ENCODE data around the gene FBXL17.

Gene FBXL17

GRCh38 chr5:108340131-108340530 lies 41.8 kb downstream of the FBXL17 start:
- FAIRE-seq (no peak), DNase-seq (ENCODE audit: insufficient read length, low spot score) (no peak)
- no peak for TF ChIP-seq CTCF (IDR thresholded peaks at IDR 0.05; ENCODE audit: insufficient read depth, missing control alignments)

- TF ChIP-seq CTCF (IDR thresholded peaks at IDR 0.05; ENCODE audit: insufficient read depth, missing control alignments): no peak
- FAIRE-seq: no peak
- DNase-seq (ENCODE audit: insufficient read length, low spot score): no peak
These were observed 42.7 kb downstream of the FBXL17 start for GRCh38 chr5:108339220-108339619.

- no peak for TF ChIP-seq CTCF (IDR thresholded peaks at IDR 0.05; ENCODE audit: insufficient read depth, missing control alignments)
- DNase-seq (ENCODE audit: insufficient read length, low spot score) (no peak), FAIRE-seq (no peak)
These were observed 47.7 kb downstream of the FBXL17 start for GRCh38 chr5:108334225-108334624.

- TF ChIP-seq CTCF (IDR thresholded peaks at IDR 0.05; ENCODE audit: insufficient read depth, missing control alignments): no peak
- DNase-seq (ENCODE audit: insufficient read length, low spot score) (no peak), FAIRE-seq (peak; percentile 55)
These were observed 54.9 kb downstream of the FBXL17 start for GRCh38 chr5:108326982-108327381.

GRCh38 chr5:108324886-108325285 lies 57.0 kb downstream of the FBXL17 start:
- TF ChIP-seq CTCF (IDR thresholded peaks at IDR 0.05; ENCODE audit: insufficient read depth, missing control alignments): no peak
- DNase-seq (ENCODE audit: insufficient read length, low spot score) (no peak), FAIRE-seq (no peak)

GRCh38 chr5:108321341-108321740 lies 60.6 kb downstream of the FBXL17 start:
- no peak for TF ChIP-seq CTCF (IDR thresholded peaks at IDR 0.05; ENCODE audit: insufficient read depth, missing control alignments)
- DNase-seq (ENCODE audit: insufficient read length, low spot score): no peak
- no peak for FAIRE-seq

GRCh38 chr5:108320231-108320630 lies 61.7 kb downstream of the FBXL17 start:
- no peak for DNase-seq (ENCODE audit: insufficient read length, low spot score)
- no peak for TF ChIP-seq CTCF (IDR thresholded peaks at IDR 0.05; ENCODE audit: insufficient read depth, missing control alignments)
- no peak for FAIRE-seq

All from D721Med (cell line).